ENCODE measurements around the gene C11orf98. TPM values are rescaled to one million over a fixed set of nuclear protein-coding genes. Genes with fewer than 3 reads are reported as not detected.
A peak's percentile ranks its signal among the peaks of the same experiment; 100 is the strongest.

The C11orf98 gene
- total and polyA plus RNA-seq, 12 donors = 42.8 to 142 (median 54.7) TPM

GRCh38 chr11:62648967-62649364, 16.0 kb downstream of the C11orf98 start:
- Histone ChIP-seq H3K4me3 (no peak overlapping the region), H3K36me3 (replicated peaks in 1 of 2) (peaks cover 0 to 24% of the 10 kb centered on the region in 2 donors), H3K27ac (no peak overlapping the region), H3K27me3 (no peaks in the 10 kb centered on the region), H3K4me1 (replicated peaks in 1 of 2) (peaks cover 21 to 37% of the 10 kb centered on the region in 2 donors), H3K9me3 (replicated peaks in 1 of 3) (no peaks in the 10 kb centered on the region)
- TF ChIP-seq, protein P1, sequence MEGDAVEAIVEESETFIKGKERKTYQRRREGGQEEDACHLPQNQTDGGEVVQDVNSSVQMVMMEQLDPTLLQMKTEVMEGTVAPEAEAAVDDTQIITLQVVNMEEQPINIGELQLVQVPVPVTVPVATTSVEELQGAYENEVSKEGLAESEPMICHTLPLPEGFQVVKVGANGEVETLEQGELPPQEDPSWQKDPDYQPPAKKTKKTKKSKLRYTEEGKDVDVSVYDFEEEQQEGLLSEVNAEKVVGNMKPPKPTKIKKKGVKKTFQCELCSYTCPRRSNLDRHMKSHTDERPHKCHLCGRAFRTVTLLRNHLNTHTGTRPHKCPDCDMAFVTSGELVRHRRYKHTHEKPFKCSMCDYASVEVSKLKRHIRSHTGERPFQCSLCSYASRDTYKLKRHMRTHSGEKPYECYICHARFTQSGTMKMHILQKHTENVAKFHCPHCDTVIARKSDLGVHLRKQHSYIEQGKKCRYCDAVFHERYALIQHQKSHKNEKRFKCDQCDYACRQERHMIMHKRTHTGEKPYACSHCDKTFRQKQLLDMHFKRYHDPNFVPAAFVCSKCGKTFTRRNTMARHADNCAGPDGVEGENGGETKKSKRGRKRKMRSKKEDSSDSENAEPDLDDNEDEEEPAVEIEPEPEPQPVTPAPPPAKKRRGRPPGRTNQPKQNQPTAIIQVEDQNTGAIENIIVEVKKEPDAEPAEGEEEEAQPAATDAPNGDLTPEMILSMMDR (IDR thresholded peaks at IDR 0.05) = no peak
- TF ChIP-seq POLR2A (IDR thresholded peaks at IDR 0.05) = no peak
- 89 to 93% (median 91%) methylated on average over 11 of the region's 11 CpGs for WGBS, 4 donors
- no peak for DNase-seq
- intact Hi-C loops (cut with DNase I) = no loop called here

DNA sequence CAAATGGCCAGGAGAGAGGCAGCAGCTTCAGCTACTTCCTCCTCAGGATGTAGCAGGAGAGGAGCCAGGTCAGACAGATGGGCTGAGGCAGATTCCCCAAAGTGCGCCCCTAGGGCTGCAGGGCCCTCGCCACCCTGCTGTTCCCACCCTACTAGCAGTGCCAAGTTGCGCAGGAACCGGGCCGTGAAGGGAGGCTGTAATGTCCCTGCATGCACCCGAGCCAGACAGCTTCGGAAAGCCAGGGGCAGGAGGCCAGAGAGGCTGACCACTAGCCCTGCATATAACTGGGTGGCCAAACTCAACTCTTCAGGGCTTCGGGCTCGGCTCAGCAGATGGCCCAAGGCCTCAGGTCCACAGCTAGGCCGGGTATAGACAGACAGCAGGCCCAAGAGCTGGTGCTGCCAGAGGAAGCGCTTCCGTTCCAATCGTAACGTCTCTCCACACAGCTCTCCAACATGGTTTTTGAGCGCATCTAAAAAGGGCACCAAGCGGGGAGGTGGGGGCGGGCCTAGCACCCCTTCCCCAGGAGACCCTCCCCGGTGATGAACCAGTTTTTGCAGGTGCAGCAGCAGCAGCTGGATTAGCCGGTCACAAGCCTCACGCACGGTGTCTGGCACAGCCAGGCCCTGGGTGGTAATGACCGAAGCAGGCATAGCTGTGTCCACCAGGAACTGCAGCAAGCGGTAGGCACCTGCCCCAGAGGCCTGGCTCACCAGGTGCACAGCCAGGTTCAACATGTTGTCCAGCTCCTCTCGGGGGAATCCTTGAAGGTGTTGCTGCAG, 16.6 kb downstream of the C11orf98 start:
- no peaks in the 10 kb centered on the region for H3K27me3 ChIP-seq
- no peaks in the 10 kb centered on the region for H3K9me3 ChIP-seq (replicated peaks in 1 of 3)
- intact Hi-C loops (cut with DNase I) = no loop called here
- DNase-seq = no peak
- TF ChIP-seq, protein P1 (IDR thresholded peaks at IDR 0.05) = no peak
- no peak for TF ChIP-seq POLR2A (IDR thresholded peaks at IDR 0.05)
- 86 to 94% (median 91%) methylated on average over 7 to 24 of the region's 24 CpGs for WGBS, 4 donors
- no peak overlapping the region for H3K4me3 ChIP-seq
- no peak overlapping the region for H3K27ac ChIP-seq
- peaks cover 0 to 30% of the 10 kb centered on the region in 2 donors for H3K36me3 ChIP-seq (replicated peaks in 1 of 2)
- peaks cover 21 to 37% of the 10 kb centered on the region in 2 donors for H3K4me1 ChIP-seq (replicated peaks in 1 of 2)

- Histone ChIP-seq H3K9me3 (replicated peaks in 1 of 3) (no peaks in the 10 kb centered on the region), H3K36me3 (replicated peaks in 1 of 2) (peaks cover 0 to 34% of the 10 kb centered on the region in 2 donors), H3K4me1 (replicated peaks in 1 of 2) (peaks cover 20 to 36% of the 10 kb centered on the region in 2 donors), H3K27ac (no peak overlapping the region), H3K27me3 (no peaks in the 10 kb centered on the region), H3K4me3 (no peak overlapping the region)
- intact Hi-C loops (cut with DNase I) = no loop called here
- no peak for DNase-seq
- WGBS, 4 donors = 63 to 100% (median 75%) methylated on average over 1 to 6 of the region's 6 CpGs
- TF ChIP-seq, protein P1 (IDR thresholded peaks at IDR 0.05) = no peak
- no peak for TF ChIP-seq POLR2A (IDR thresholded peaks at IDR 0.05)
These were observed 17.4 kb downstream of the C11orf98 start for GRCh38 chr11:62647609-62648005.

GRCh38 chr11:62646825-62647608, 18.0 kb downstream of the C11orf98 start:
- WGBS, 4 donors = 39 to 60% (median 46%) methylated on average over 20 to 32 of the region's 32 CpGs
- Histone ChIP-seq H3K36me3 (replicated peaks in 1 of 2) (peaks cover 0 to 34% of the 10 kb centered on the region in 2 donors), H3K27ac (peak overlapping the region in 2 of 5 donors; percentile 57 to 95), H3K27me3 (no peaks in the 10 kb centered on the region), H3K4me3 (no peak overlapping the region), H3K4me1 (replicated peaks in 1 of 2) (peaks cover 14 to 30% of the 10 kb centered on the region in 2 donors), H3K9me3 (replicated peaks in 1 of 3) (no peaks in the 10 kb centered on the region)
- intact Hi-C loops (cut with DNase I) = no loop called here
- peak in 1 of 7 donors; percentile 26 for DNase-seq
- TF ChIP-seq, protein P1 (IDR thresholded peaks at IDR 0.05) = no peak
- TF ChIP-seq POLR2A (IDR thresholded peaks at IDR 0.05) = no peak

Data from adrenal gland (tissue), 12 donors.